HepG2 (cell line): Measurements from ENCODE around the gene PAPPA2. TPM values are rescaled to one million over a fixed set of nuclear protein-coding genes. Genes with fewer than 3 reads are reported as not detected.

Experiments
- GFI1 ChIP-seq: sonication (generic); formaldehyde crosslinking; IDR thresholded peaks from 2 replicates; pipeline ENCODE4 v1.5.0; 2020; ENCODE audit warnings: missing genetic modification reagents, mild to moderate bottlenecking, borderline replicate concordance
- KDM1A ChIP-seq: IDR thresholded peaks from 2 replicates; pipeline ENCODE4 v1.6.1; 2016; ENCODE audit warnings: missing compliant biosample characterization
- KLF13 ChIP-seq: sonication (generic); formaldehyde crosslinking; IDR thresholded peaks from 2 replicates; pipeline ENCODE4 v1.4.0; 2020; ENCODE audit warnings: mild to moderate bottlenecking, missing genetic modification reagents
- RFX1 ChIP-seq: fragments of 450-650 bp; IDR thresholded peaks from 2 replicates; pipeline ENCODE4 v1.6.1; 2017
- SMARCE1 ChIP-seq: fragments of 450-650 bp; IDR thresholded peaks from 2 replicates; pipeline ENCODE4 v1.6.1; 2017; ENCODE audit warnings: borderline replicate concordance
- U2AF1 ChIP-seq: fragments of 200-400 bp; formaldehyde crosslinking; optimal IDR thresholded peaks from 2 replicates; pipeline ENCODE3; 2017; ENCODE audit warnings: mild to moderate bottlenecking, low read depth, low read length
- ZNF354B ChIP-seq: sonication (generic); formaldehyde crosslinking; IDR thresholded peaks from 2 replicates; pipeline ENCODE4 v1.8.0; 2022; ENCODE audit warnings: mild to moderate bottlenecking, missing genetic modification reagents
- ZNF607 ChIP-seq: sonication (generic); formaldehyde crosslinking; IDR thresholded peaks from 2 replicates; pipeline ENCODE4 v1.5.1; 2020; ENCODE audit warnings: missing genetic modification reagents, mild to moderate bottlenecking, borderline replicate concordance
- ZNF615 ChIP-seq: sonication (generic); formaldehyde crosslinking; IDR thresholded peaks from 2 replicates; pipeline ENCODE4 v1.5.0; 2020; ENCODE audit warnings: mild to moderate bottlenecking, missing genetic modification reagents, borderline replicate concordance
- ZSCAN30 ChIP-seq: sonication (generic); formaldehyde crosslinking; IDR thresholded peaks from 2 replicates; pipeline ENCODE4 v1.5.0; 2020; ENCODE audit warnings: mild to moderate bottlenecking, missing genetic modification reagents
- polyA plus RNA-seq, 8 experiments: library from polyadenylated mRNA; depleted of rRNA in 3 of 8; stranded (reverse) in 7 of 8; unstranded in 1 of 8; fragments of >200 nt; fragmentation: Illumina TruSeq in 4 of 8; extraction: Trizol in 4 of 8; gene quantifications; 2 replicates each; pipeline versions ENCODE4 v1.2.1 to v1.2.3, GENCODE V29; 2011 to 2016; ENCODE audit warnings: low read depth in 4 of 8, missing spikeins in 1 of 8, mixed read lengths in 1 of 8; ENCODE audit not compliant: insufficient read depth in 1 of 8
- total RNA-seq, 5 experiments: library from RNA; depleted of rRNA; stranded (reverse); fragments of >200 nt; fragmentation: Illumina TruSeq; extraction: Trizol; gene quantifications; 2 replicates each; pipeline ENCODE4 v1.2.3, GENCODE V29; 2016; ENCODE audit warnings: low read depth in 1 of 5
- TF ChIP-seq, protein P1 (sequence below): sonication (generic); formaldehyde crosslinking; IDR thresholded peaks from 2 replicates; pipeline ENCODE4 v1.9.0; 2021; ENCODE audit warnings: missing genetic modification reagents, borderline replicate concordance
- TF ChIP-seq, protein P2 (sequence below): sonication (generic); formaldehyde crosslinking; IDR thresholded peaks from 2 replicates; pipeline ENCODE4 v1.8.0; 2022; ENCODE audit warnings: missing genetic modification reagents, low read depth, mild to moderate bottlenecking, borderline replicate concordance
- TF ChIP-seq, protein P3 (sequence below): sonication (generic); formaldehyde crosslinking; IDR thresholded peaks from 2 replicates; pipeline ENCODE4 v1.4.0; 2020; ENCODE audit warnings: mild to moderate bottlenecking, missing genetic modification reagents
- TF ChIP-seq, protein P4 (sequence below): sonication (generic); formaldehyde crosslinking; IDR thresholded peaks from 2 replicates; pipeline ENCODE4 v1.5.1; 2020; ENCODE audit warnings: missing genetic modification reagents, mild to moderate bottlenecking, borderline replicate concordance

PAPPA2 gene
- total and polyA plus RNA-seq, 2 of the 13 experiments (the other 11 are each of a cell fraction or from before 2014, with no cell fraction given): 0.01 TPM; not detected in 1

DNA sequence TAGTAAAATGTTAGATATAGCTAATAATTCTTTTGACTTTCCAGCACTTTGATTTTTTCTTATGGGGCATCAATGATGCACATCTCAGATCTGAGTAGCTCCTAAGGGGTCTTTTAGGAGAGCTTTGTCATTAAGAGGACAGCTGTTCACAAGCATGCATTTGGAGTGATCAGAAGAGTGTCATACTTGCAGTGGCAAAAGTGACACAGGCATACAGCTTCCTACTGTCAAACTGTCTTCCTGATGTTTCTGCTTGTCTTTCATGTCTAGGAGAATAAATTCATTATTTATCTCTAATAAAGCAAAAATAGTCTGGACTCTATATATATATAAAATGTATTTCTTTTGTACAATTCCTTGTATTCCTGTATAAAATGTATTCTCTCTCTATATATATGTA, 273.0 kb downstream of the PAPPA2 start (continued):
- TF ChIP-seq, protein P1, sequence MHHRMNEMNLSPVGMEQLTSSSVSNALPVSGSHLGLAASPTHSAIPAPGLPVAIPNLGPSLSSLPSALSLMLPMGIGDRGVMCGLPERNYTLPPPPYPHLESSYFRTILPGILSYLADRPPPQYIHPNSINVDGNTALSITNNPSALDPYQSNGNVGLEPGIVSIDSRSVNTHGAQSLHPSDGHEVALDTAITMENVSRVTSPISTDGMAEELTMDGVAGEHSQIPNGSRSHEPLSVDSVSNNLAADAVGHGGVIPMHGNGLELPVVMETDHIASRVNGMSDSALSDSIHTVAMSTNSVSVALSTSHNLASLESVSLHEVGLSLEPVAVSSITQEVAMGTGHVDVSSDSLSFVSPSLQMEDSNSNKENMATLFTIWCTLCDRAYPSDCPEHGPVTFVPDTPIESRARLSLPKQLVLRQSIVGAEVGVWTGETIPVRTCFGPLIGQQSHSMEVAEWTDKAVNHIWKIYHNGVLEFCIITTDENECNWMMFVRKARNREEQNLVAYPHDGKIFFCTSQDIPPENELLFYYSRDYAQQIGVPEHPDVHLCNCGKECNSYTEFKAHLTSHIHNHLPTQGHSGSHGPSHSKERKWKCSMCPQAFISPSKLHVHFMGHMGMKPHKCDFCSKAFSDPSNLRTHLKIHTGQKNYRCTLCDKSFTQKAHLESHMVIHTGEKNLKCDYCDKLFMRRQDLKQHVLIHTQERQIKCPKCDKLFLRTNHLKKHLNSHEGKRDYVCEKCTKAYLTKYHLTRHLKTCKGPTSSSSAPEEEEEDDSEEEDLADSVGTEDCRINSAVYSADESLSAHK (CRISPR knock-in tag): no peak
- TF ChIP-seq, protein P2, sequence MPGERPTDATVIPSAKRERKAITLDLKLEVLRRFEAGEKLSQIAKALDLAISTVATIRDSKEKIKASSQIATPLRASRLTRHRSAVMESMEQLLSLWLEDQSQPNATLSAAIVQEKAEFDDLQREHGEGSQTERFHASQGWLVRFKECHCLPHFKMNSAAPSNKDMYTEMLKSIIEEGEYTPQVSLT (CRISPR knock-in tag): no peak
- TF ChIP-seq ZNF607 (no peak), ZNF615 (no peak), U2AF1 (no peak), RFX1 (no peak), KDM1A (CRISPR knock-in tag) (no peak), KLF13 (no peak), ZSCAN30 (CRISPR knock-in tag) (no peak), GFI1 (CRISPR knock-in tag) (no peak), ZNF354B (CRISPR knock-in tag) (no peak), SMARCE1 (no peak)
- TF ChIP-seq, protein P3, sequence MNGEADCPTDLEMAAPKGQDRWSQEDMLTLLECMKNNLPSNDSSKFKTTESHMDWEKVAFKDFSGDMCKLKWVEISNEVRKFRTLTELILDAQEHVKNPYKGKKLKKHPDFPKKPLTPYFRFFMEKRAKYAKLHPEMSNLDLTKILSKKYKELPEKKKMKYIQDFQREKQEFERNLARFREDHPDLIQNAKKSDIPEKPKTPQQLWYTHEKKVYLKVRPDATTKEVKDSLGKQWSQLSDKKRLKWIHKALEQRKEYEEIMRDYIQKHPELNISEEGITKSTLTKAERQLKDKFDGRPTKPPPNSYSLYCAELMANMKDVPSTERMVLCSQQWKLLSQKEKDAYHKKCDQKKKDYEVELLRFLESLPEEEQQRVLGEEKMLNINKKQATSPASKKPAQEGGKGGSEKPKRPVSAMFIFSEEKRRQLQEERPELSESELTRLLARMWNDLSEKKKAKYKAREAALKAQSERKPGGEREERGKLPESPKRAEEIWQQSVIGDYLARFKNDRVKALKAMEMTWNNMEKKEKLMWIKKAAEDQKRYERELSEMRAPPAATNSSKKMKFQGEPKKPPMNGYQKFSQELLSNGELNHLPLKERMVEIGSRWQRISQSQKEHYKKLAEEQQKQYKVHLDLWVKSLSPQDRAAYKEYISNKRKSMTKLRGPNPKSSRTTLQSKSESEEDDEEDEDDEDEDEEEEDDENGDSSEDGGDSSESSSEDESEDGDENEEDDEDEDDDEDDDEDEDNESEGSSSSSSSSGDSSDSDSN (CRISPR knock-in tag): no peak
- TF ChIP-seq, protein P4, sequence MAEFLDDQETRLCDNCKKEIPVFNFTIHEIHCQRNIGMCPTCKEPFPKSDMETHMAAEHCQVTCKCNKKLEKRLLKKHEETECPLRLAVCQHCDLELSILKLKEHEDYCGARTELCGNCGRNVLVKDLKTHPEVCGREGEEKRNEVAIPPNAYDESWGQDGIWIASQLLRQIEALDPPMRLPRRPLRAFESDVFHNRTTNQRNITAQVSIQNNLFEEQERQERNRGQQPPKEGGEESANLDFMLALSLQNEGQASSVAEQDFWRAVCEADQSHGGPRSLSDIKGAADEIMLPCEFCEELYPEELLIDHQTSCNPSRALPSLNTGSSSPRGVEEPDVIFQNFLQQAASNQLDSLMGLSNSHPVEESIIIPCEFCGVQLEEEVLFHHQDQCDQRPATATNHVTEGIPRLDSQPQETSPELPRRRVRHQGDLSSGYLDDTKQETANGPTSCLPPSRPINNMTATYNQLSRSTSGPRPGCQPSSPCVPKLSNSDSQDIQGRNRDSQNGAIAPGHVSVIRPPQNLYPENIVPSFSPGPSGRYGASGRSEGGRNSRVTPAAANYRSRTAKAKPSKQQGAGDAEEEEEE: no peak
